Activated CD4-positive, alpha-beta memory T cell treated with anti-CD3 and anti-CD28 coated beads, Interleukin-2, amount 10 ng/mL, durations not matched to agents 7 days and 5 days (primary cell): Measurements from ENCODE around the gene GNAT1. TPM values are rescaled to one million over a fixed set of nuclear protein-coding genes. Genes with fewer than 3 reads are reported as not detected.

Source experiments
- CTCF ChIA-PET: fragments of 350-600 bp; sonication (Branson Sonifier 250); formaldehyde crosslinking; loops from one replicate; lab custom pipeline; 2021; ENCODE audit warnings: antibody characterized with exemption, inconsistent platforms; lab: Charles Lee
- POLR2A ChIA-PET: fragments of 350-600 bp; sonication (Branson Sonifier 250); formaldehyde crosslinking; loops from one replicate; lab custom pipeline; 2021; ENCODE audit warnings: antibody characterized with exemption; lab: Charles Lee
- DNase-seq: peaks from one replicate; pipeline ENCODE4 v3.0.0-alpha.2; 2020
- H3K27ac Mint-ChIP-seq: one replicate; pipeline ENCODE4 v1.8.0; 2021; ENCODE audit warnings: mild to moderate bottlenecking, mixed read lengths
- H3K27me3 Mint-ChIP-seq: one replicate; pipeline ENCODE4 v1.8.0; 2021; ENCODE audit warnings: mixed read lengths
- H3K36me3 Mint-ChIP-seq: one replicate; pipeline ENCODE4 v1.8.0; 2021; ENCODE audit warnings: low read depth, mixed read lengths
- H3K4me1 Mint-ChIP-seq: one replicate; pipeline ENCODE4 v1.8.0; 2021; ENCODE audit warnings: mixed read lengths
- H3K4me3 Mint-ChIP-seq: one replicate; pipeline ENCODE4 v1.8.0; 2021; ENCODE audit warnings: mild to moderate bottlenecking, mixed read lengths
- H3K9me3 Mint-ChIP-seq: one replicate; pipeline ENCODE4 v1.8.0; 2021; ENCODE audit warnings: mixed read lengths
- total RNA-seq, 2 experiments: library from RNA; stranded (reverse); gene quantifications; one replicate each; pipeline ENCODE4 v1.2.3, GENCODE V29; 2021

The GNAT1 gene
- total RNA-seq, 2 experiments from 2014 or later = not detected

DNA sequence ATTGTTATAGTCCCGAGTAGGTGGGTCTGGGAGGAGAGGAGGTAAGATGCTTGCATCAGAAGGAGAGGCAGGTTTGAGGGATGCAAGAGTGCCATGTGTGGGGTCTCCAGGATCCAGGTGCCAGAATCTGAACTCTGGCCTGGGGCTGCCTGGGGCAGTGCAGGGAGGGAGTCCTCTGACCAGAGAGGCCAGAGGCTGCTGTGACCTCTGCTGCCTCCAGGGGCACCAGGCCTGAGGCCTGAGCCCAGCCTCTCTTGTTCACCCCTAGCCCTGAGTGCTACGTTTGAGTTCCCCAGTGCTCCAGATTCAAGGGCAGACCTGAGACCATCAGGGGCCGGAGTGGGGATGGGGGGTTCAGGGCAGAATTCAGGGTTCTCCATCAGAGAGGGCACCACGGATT, 21.1 kb downstream of the GNAT1 start:
- Mint-ChIP-seq H3K27ac (no peak overlapping the region), H3K9me3 (no peaks in the 10 kb centered on the region), H3K27me3 (peaks cover 9% of the 10 kb centered on the region)

DNA sequence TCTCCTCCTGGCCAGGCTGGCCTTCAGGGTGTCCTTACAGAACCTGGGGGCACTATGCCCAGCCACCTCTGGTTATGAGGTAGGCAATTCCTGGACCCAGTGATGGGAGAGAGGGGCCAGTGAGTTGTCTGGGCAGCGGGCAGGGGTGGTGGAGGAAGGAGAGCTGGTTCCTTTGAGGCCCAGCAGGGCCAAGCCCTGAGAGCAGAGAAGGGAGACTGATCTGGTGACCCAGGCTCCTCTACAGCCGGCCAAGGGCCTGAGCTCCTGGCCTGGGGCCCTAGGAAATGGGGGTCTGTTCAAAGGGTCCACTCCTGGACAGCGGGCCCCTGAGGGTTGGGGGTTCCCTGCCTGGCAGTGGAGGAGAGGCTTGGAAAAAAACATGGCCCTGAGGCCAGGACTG, 21.6 kb downstream of the GNAT1 start:
- DNase-seq = no peak
- POLR2A ChIA-PET = no interaction called here

More for the DNA sequence above, 21.1 kb downstream of the GNAT1 start:
- Mint-ChIP-seq H3K36me3 (no peaks in the 10 kb centered on the region), H3K4me1 (no peaks in the 10 kb centered on the region), H3K4me3 (no peak overlapping the region)
- ChIA-PET CTCF (interaction anchor here (0.5 to 4.4 kb wide), 3 partner anchors 18 to 22 kb away, joined by 3 to 18 read pairs (median 5); partner anchors contain the start of gene GNAT1), POLR2A (no interaction called here)
- DNase-seq = no peak

DNA sequence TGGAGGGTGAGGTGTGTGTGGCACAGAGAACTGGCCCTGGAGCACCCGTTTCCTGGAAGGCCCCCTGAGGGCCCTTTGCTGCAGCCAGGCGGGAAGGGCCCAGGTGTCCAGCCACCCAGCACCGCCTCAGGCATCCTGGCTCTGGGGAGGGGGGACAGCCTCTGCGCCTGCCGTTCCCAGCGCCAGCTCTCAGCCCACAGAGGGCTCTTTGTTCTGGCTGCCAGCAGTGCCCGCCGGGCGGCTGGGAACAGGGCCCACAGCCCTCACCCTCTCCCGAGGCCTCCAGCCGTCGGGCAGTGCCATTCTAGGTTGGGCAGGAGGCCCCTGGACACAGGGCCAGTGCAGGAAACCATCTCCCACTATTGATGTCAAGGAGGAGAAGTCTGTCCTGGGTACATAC, 22.0 kb downstream of the GNAT1 start:
- no peak overlapping the region for H3K4me3 Mint-ChIP-seq

More for the DNA sequence above, 21.6 kb downstream of the GNAT1 start:
- Mint-ChIP-seq H3K4me1 (no peaks in the 10 kb centered on the region), H3K27ac (no peak overlapping the region), H3K4me3 (no peak overlapping the region), H3K36me3 (no peaks in the 10 kb centered on the region), H3K9me3 (no peaks in the 10 kb centered on the region), H3K27me3 (peaks cover 5% of the 10 kb centered on the region)
- CTCF ChIA-PET = interaction anchor here (1.9 to 4.4 kb wide), 2 partner anchors 18 to 21 kb away, joined by 5 to 18 read pairs; partner anchors contain the start of gene GNAT1

DNA sequence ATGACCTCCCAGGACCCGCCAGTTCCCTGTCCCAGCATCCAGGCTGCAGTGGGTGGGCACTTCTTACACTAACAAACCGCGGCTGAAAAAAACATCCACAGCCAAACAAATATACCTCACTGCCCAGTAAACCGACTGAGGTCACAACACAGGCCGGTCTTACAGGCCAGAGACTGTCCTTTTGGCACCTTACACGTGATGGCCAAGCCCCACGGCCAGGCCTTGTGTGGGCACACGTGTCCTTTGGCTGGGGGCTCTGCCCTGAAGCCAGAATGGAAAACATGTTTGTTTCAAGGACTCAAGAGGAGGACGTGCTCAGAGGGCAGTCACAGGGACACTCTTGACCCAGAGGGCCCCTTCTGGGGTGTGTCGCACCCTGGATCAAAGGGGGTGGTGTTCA, 23.4 kb downstream of the GNAT1 start:
- Mint-ChIP-seq H3K36me3 (no peaks in the 10 kb centered on the region), H3K4me3 (no peak overlapping the region), H3K4me1 (no peaks in the 10 kb centered on the region), H3K27ac (no peak overlapping the region), H3K9me3 (no peaks in the 10 kb centered on the region), H3K27me3 (peaks cover 1% of the 10 kb centered on the region)
- ChIA-PET CTCF (interaction anchor here (2.9 kb wide), 1 partner anchor 11 kb away, joined by 9 read pairs; no protein-coding TSS in a partner anchor), POLR2A (no interaction called here)
- DNase-seq = no peak

More for the DNA sequence above, 22.0 kb downstream of the GNAT1 start:
- Mint-ChIP-seq H3K36me3 (no peaks in the 10 kb centered on the region), H3K27me3 (peaks cover 5% of the 10 kb centered on the region), H3K4me1 (no peaks in the 10 kb centered on the region), H3K9me3 (no peaks in the 10 kb centered on the region), H3K27ac (no peak overlapping the region)
- no peak for DNase-seq
- ChIA-PET CTCF (no interaction called here), POLR2A (no interaction called here)

DNA sequence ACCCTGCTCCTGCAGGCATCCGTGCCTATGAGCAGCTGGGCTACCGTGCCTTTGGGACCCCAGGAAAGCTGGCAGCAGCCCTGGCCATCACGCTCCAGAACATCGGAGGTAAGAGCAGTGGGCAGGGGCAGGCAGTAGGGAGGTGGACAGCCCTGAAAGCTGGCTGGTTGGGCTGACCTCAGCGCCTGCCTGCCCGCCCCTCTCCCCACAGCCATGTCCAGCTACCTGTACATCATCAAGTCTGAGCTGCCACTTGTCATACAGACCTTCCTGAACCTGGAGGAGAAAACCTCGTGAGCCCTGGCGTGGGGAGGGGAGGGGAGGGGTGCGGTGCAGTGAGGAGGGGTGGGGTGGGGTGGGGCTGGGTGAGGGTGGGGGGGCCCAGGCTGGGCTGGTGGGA, 24.1 kb downstream of the GNAT1 start:
- Mint-ChIP-seq H3K27ac (no peak overlapping the region), H3K4me1 (no peaks in the 10 kb centered on the region), H3K9me3 (no peaks in the 10 kb centered on the region), H3K27me3 (peaks cover 1% of the 10 kb centered on the region), H3K4me3 (no peak overlapping the region), H3K36me3 (no peaks in the 10 kb centered on the region)
- POLR2A ChIA-PET = no interaction called here
- CTCF ChIA-PET = interaction anchor here (0.6 to 2.9 kb wide), 3 partner anchors 10 to 25 kb away, joined by 3 to 9 read pairs (median 5); no protein-coding TSS in a partner anchor
- no peak for DNase-seq

DNA sequence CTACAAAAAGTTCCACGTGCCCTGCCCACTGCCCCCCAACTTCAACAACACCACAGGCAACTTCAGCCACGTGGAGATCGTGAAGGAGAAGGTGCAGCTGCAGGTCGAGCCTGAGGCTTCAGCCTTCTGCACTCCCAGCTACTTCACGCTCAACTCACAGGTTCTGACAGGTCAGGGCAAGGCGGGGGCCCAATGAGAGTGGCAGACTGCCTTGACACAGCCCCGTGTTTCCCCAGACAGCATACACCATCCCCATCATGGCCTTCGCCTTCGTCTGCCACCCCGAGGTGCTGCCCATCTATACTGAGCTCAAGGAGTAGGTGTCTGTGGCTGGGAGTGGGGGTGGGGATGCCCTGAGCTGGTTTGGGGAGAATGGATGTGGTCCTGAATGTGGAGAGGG, 26.3 kb downstream of the GNAT1 start:
- H3K27me3 Mint-ChIP-seq = peaks cover 1% of the 10 kb centered on the region
- CTCF ChIA-PET = interaction anchor here (1.3 to 5.5 kb wide), 3 partner anchors 8 to 29 kb away, joined by 4 to 56 read pairs (median 9); no protein-coding TSS in a partner anchor
- H3K27ac Mint-ChIP-seq = no peak overlapping the region
- peaks cover 5% of the 10 kb centered on the region for H3K4me1 Mint-ChIP-seq
- no peak for DNase-seq
- POLR2A ChIA-PET = no interaction called here
- no peaks in the 10 kb centered on the region for H3K9me3 Mint-ChIP-seq
- no peaks in the 10 kb centered on the region for H3K36me3 Mint-ChIP-seq
- no peak overlapping the region for H3K4me3 Mint-ChIP-seq

DNA sequence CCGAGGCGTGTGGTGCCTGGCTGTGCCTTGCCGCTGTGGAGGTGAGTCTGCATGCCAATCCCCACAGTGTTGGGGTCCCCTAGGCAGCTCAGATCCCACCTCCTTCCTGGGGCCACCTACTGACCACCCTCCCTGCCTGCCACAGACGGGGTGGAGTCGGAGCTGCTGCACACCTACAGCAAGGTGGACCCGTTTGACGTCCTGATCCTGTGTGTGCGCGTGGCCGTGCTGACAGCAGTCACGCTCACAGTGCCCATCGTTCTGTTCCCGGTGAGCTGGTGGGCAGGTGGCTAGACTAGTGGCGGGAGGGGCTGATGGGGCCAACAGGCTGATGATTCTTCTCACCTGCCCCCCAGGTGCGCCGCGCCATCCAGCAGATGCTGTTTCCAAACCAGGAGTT, 27.0 kb downstream of the GNAT1 start:
- Mint-ChIP-seq H3K4me1 (peaks cover 5% of the 10 kb centered on the region), H3K27me3 (peaks cover 4% of the 10 kb centered on the region), H3K4me3 (no peak overlapping the region), H3K9me3 (no peaks in the 10 kb centered on the region), H3K27ac (no peak overlapping the region), H3K36me3 (no peaks in the 10 kb centered on the region)
- ChIA-PET POLR2A (interaction anchor here (1.0 to 1.4 kb wide), 2 partner anchors 7 to 28 kb away, joined by 3 read pairs; no protein-coding TSS in a partner anchor), CTCF (interaction anchor here (1.3 to 5.5 kb wide), 3 partner anchors 24 to 28 kb away, joined by 4 to 56 read pairs (median 20); no protein-coding TSS in a partner anchor)
- no peak for DNase-seq

DNA sequence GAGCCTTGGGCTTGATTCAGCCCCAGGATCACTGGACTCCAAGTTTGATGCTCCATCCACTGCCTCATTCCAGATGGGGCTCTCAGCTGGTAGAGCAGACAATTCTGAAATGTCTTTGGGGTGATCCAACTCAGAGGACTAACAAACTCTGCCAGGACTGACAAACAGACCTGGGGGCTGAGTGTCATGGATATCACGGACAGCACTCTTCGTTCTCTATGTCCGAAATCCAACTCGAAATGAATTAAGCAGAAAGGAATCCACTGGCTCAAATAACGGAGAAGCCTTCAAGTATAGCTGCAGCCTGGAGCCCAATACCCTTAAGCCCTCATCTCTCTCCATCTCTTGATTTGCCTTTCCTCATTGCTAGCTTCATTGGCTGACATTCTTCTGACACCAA, 27.9 kb downstream of the GNAT1 start:
- Mint-ChIP-seq H3K36me3 (no peaks in the 10 kb centered on the region), H3K27me3 (peaks cover 7% of the 10 kb centered on the region), H3K4me1 (peaks cover 5% of the 10 kb centered on the region), H3K9me3 (no peaks in the 10 kb centered on the region), H3K27ac (no peak overlapping the region), H3K4me3 (no peak overlapping the region)
- DNase-seq = no peak
- CTCF ChIA-PET = interaction anchor here (1.0 to 5.5 kb wide), 3 partner anchors 25 to 39 kb away, joined by 3 to 56 read pairs (median 20); no protein-coding TSS in a partner anchor
- POLR2A ChIA-PET = interaction anchor here (1.0 to 1.4 kb wide), 3 partner anchors 8 to 307 kb away, joined by 3 read pairs; no protein-coding TSS in a partner anchor

DNA sequence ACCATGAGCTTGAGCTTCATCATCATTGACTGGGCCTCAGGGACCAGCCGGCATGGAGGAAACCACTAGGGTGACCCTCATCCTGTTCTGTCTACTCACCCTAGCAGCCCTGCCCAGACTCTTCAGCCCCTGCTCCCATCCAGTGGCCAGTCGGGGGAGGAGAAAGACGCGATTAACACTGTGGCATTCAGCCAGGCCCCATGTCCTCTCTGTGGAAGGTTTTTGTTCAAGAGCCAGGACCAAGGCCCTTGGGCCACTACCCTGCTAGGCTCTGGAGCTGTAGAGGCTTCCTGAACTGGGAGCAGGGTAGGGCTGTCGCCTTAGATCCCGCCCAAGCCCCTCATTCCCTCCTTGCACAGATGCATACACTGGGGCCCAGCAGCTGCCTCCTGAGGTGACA, 28.7 kb downstream of the GNAT1 start:
- H3K4me1 Mint-ChIP-seq = peaks cover 5% of the 10 kb centered on the region
- DNase-seq = no peak
- H3K27me3 Mint-ChIP-seq = peaks cover 11% of the 10 kb centered on the region
- H3K4me3 Mint-ChIP-seq = no peak overlapping the region
- no peaks in the 10 kb centered on the region for H3K36me3 Mint-ChIP-seq
- no peak overlapping the region for H3K27ac Mint-ChIP-seq
- no peaks in the 10 kb centered on the region for H3K9me3 Mint-ChIP-seq
- ChIA-PET POLR2A (interaction anchor here (0.7 to 1.4 kb wide), 4 partner anchors 8 to 117 kb away, joined by 3 to 4 read pairs (median 4); no protein-coding TSS in a partner anchor), CTCF (interaction anchor here (1.0 to 5.5 kb wide), 4 partner anchors 26 to 100 kb away, joined by 3 to 56 read pairs (median 12); no protein-coding TSS in a partner anchor)

DNA sequence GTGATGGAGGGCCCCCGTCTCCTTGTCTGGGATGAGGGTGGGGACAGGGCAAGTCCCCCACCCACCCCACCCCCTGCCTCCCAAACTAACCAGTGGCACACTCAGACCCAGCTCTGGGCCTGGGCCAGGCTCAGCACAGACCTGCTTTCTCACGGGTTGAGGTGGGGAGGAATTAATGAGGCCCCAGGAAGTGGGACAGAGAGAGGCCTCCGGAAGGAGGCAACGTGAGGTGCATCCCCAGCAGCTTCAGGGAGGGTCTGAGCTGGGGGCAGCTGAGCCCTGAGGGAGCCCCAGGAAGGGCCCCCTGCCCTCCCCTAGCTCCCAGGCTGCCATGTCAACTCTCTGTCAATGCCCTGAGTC, 29.6 kb downstream of the GNAT1 start:
- ChIA-PET POLR2A (interaction anchor here (0.7 to 1.3 kb wide), 5 partner anchors 9 to 101 kb away, joined by 3 to 4 read pairs (median 3); no protein-coding TSS in a partner anchor), CTCF (interaction anchor here (1.2 to 5.5 kb wide), 3 partner anchors 26 to 101 kb away, joined by 3 to 56 read pairs (median 20); no protein-coding TSS in a partner anchor)
- Mint-ChIP-seq H3K4me3 (no peak overlapping the region), H3K4me1 (peaks cover 11% of the 10 kb centered on the region), H3K36me3 (no peaks in the 10 kb centered on the region), H3K27me3 (peaks cover 16% of the 10 kb centered on the region), H3K9me3 (no peaks in the 10 kb centered on the region), H3K27ac (no peak overlapping the region)
- no peak for DNase-seq

DNA sequence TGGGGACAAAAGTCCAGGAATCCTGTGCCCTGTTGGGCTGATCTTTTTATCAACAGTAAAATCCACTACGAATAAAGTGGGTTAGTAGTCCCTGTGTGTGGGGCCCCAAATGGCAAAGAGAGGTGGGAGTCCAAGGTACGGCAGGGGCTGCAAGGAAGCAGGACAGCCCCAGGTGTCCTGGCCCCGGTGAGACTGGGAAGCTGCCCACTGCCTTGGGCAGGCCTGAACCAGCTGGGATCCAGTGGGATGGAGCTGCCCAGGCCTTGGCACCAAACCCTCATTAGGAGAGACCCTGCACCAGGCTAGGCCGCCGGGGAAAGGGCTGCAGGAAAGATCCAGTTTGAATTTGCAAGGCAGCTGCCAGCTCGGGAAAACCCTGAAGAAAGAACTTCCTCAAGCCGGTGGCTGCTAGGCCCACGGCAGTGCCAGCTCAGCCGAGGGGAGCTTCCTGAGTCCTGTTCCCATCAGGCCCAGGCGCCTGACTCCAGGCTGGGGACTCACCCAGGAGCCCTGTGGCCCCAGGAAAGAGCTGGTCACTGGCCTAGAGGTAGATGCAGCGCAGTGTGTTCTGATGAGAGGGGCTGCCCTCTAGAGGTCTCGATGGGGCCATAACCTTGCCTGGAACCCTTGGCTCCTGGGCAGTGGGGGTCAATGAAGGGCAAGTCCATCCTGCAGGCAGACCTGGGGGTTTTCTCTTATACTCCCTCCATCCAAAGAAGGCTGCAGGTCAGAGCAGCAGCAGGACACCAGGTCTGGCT, 30.2 kb downstream of the GNAT1 start:
- H3K27ac Mint-ChIP-seq = peak overlapping the region; percentile 16
- no peak overlapping the region for H3K4me3 Mint-ChIP-seq
- no peaks in the 10 kb centered on the region for H3K36me3 Mint-ChIP-seq
- no peaks in the 10 kb centered on the region for H3K9me3 Mint-ChIP-seq
- POLR2A ChIA-PET = interaction anchor here (0.7 to 1.3 kb wide), 4 partner anchors 10 to 101 kb away, joined by 3 to 4 read pairs (median 3); no protein-coding TSS in a partner anchor
- peaks cover 15% of the 10 kb centered on the region for H3K27me3 Mint-ChIP-seq
- CTCF ChIA-PET = interaction anchor here (1.0 to 5.5 kb wide), 3 partner anchors 25 to 41 kb away, joined by 3 to 56 read pairs (median 20); no protein-coding TSS in a partner anchor
- H3K4me1 Mint-ChIP-seq = peaks cover 13% of the 10 kb centered on the region
- DNase-seq = no peak

DNA sequence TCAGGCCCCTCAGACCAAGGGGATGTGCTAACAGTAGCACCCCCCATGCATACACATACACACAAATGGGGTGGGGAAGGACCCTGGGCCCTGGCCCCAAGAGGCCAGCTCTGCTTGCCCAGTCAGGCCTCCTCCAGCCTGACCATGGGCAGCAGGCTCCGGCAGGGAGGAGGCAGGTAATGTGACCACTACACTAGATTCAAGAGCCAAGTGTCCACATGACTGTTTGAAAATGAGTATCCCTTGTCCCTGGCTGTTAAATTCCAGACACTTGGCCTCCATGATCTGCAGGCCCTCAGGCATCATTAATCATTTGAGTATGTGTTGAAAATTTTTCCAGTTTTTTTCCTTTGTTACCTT, 30.7 kb downstream of the GNAT1 start:
- Mint-ChIP-seq H3K36me3 (no peaks in the 10 kb centered on the region), H3K27ac (no peak overlapping the region), H3K4me1 (peaks cover 17% of the 10 kb centered on the region), H3K27me3 (peaks cover 15% of the 10 kb centered on the region), H3K9me3 (no peaks in the 10 kb centered on the region), H3K4me3 (no peak overlapping the region)
- POLR2A ChIA-PET = interaction anchor here (1.0 kb wide), 1 partner anchor 19 kb away, joined by 3 read pairs; no protein-coding TSS in a partner anchor
- no peak for DNase-seq
- CTCF ChIA-PET = interaction anchor here (1.0 to 5.5 kb wide), 3 partner anchors 25 to 41 kb away, joined by 3 to 56 read pairs (median 20); no protein-coding TSS in a partner anchor
